ENCODE measurements around the gene CELF4.
A peak's percentile ranks its signal among the peaks of the same experiment; 100 is the strongest.

The CELF4 gene

DNA sequence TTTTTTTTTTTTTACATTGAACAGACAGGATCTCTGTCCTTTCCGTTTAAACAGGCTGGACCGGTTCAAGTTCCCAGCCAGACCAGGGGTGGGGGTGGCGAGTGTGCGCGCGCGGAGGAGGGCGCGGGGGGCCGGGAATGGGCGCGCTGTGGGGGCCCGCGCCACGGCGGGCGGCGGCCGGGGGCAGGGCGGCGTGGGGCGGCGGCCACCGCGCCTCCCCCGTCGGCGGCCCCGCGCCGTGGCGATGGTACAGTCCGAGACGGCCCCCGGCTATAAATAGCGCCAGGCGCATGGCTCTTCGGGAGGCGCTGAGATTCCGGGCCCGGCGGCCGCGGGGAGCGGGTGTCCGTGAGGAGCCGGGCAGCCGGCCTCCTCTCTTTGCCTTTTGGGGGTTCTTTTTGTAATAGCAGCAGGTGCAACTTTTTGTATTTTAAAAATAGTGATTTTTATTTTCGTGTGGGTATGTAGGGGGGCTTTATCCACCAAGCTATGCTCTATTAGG is 430 bp upstream of the CELF4 start:
- no peak overlapping the region for H4K5ac ChIP-seq (ENCODE audit: low read length)
- no peak overlapping the region for H3K23ac ChIP-seq (ENCODE audit: low read length)
- H3K9ac ChIP-seq (ENCODE audit: low read length) = no peak overlapping the region
- no peak overlapping the region for H3K56ac ChIP-seq (ENCODE audit: low read length)
- no peaks in the 10 kb centered on the region for H3K79me1 ChIP-seq (ENCODE audit: low read length)
- H4K8ac ChIP-seq (ENCODE audit: low read depth, low read length) = no peak overlapping the region
- H3K18ac ChIP-seq (ENCODE audit: low read length) = peak overlapping the region; percentile 85
- H2BK15ac ChIP-seq (replicated peaks; ENCODE audit: low read depth) = no peak overlapping the region
- DNase-seq = peak; percentile 57
- H3K4ac ChIP-seq (ENCODE audit: low read depth, low read length) = no peak overlapping the region
- peak overlapping the region; percentile 48 for H3K4me2 ChIP-seq (ENCODE audit: low read length)
- no peak overlapping the region for H2BK5ac ChIP-seq (ENCODE audit: low read length)
- H2AK5ac ChIP-seq (ENCODE audit: low read length) = no peak overlapping the region
- no peak overlapping the region for H3K27ac ChIP-seq (ENCODE audit: low read depth, low read length)
- no CpG with 5 or more reads among the region's 49 CpGs for WGBS (ENCODE audit: extremely low coverage, insufficient coverage, low lambda C conversion rate)
- no peaks in the 10 kb centered on the region for H3K36me3 ChIP-seq (ENCODE audit: control insufficient read depth, insufficient read depth, low read length)
- no peaks in the 10 kb centered on the region for H3K4me1 ChIP-seq (ENCODE audit: control insufficient read depth, low read depth, low read length)
- peaks cover 38% of the 10 kb centered on the region for H3K27me3 ChIP-seq (ENCODE audit: insufficient read depth, low read length, poor library complexity)
- H3K4me3 ChIP-seq (ENCODE audit: low read length) = no peak overlapping the region
- no peaks in the 10 kb centered on the region for H3K79me2 ChIP-seq (ENCODE audit: control insufficient read depth, insufficient read depth, low read length)
- H2BK120ac ChIP-seq (ENCODE audit: low read depth, low read length) = peak overlapping the region; percentile 90

DNA sequence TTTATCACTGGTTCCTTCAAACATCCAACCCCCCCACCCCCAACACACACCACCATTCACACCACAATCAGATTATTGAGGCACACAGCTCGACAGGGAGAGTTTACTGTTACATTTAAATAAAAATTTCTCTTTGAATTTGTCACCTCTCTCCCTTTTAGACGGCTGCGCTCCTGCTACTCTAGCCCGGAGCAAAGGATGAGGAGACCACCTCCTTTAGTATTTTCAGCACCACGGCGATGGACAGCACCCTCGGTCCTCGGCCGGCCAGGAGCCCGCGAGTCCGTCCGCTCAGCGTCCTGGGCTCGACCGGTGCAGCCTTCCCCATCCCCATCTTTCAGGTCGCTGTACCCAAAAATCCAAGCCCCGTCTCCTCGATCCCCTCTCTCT is 892 bp downstream of the CELF4 start:
- H4K8ac ChIP-seq (ENCODE audit: low read depth, low read length) = no peak overlapping the region
- peaks cover 38% of the 10 kb centered on the region for H3K27me3 ChIP-seq (ENCODE audit: insufficient read depth, low read length, poor library complexity)
- H3K56ac ChIP-seq (ENCODE audit: low read length) = no peak overlapping the region
- no peaks in the 10 kb centered on the region for H3K79me1 ChIP-seq (ENCODE audit: low read length)
- no peak overlapping the region for H3K27ac ChIP-seq (ENCODE audit: low read depth, low read length)
- H3K4me2 ChIP-seq (ENCODE audit: low read length) = peak overlapping the region; percentile 81
- no peak overlapping the region for H3K23ac ChIP-seq (ENCODE audit: low read length)
- peak; percentile 83 for DNase-seq
- no peak overlapping the region for H3K4me3 ChIP-seq (ENCODE audit: low read length)
- no peak overlapping the region for H2BK5ac ChIP-seq (ENCODE audit: low read length)
- no peak overlapping the region for H2AK5ac ChIP-seq (ENCODE audit: low read length)
- H3K79me2 ChIP-seq (ENCODE audit: control insufficient read depth, insufficient read depth, low read length) = no peaks in the 10 kb centered on the region
- no peak overlapping the region for H4K5ac ChIP-seq (ENCODE audit: low read length)
- no peak overlapping the region for H3K18ac ChIP-seq (ENCODE audit: low read length)
- no peaks in the 10 kb centered on the region for H3K4me1 ChIP-seq (ENCODE audit: control insufficient read depth, low read depth, low read length)
- H2BK15ac ChIP-seq (replicated peaks; ENCODE audit: low read depth) = no peak overlapping the region
- no peaks in the 10 kb centered on the region for H3K36me3 ChIP-seq (ENCODE audit: control insufficient read depth, insufficient read depth, low read length)
- no CpG with 5 or more reads among the region's 19 CpGs for WGBS (ENCODE audit: extremely low coverage, insufficient coverage, low lambda C conversion rate)
- no peak overlapping the region for H3K4ac ChIP-seq (ENCODE audit: low read depth, low read length)
- H3K9ac ChIP-seq (ENCODE audit: low read length) = no peak overlapping the region
- H2BK120ac ChIP-seq (ENCODE audit: low read depth, low read length) = no peak overlapping the region

DNA sequence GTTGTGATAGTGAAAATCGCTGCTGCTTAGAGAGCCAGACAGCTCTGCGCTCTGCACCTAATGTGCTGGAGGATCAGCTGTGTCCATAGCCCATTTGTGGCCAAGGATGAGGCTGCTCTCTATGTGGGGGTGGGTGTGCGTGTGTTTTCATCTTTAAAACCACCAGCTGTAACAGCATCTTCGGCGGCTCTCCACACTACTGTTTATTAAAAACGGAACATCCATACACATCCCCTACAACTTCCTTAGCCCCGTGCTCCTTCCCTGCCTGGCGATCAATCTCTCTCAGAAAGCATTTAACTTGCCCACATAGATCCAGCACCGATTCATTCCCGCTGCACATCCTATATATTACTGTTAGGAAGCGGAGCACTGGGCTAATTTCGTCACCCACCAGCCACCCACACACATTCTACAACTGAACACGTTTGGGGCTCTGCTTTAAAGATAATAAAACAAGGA is 1.6 kb downstream of the CELF4 start:
- Histone ChIP-seq H3K79me1 (ENCODE audit: low read length) (no peaks in the 10 kb centered on the region), H3K4ac (ENCODE audit: low read depth, low read length) (no peak overlapping the region), H2AK5ac (ENCODE audit: low read length) (no peak overlapping the region), H2BK5ac (ENCODE audit: low read length) (no peak overlapping the region), H3K79me2 (ENCODE audit: control insufficient read depth, insufficient read depth, low read length) (no peaks in the 10 kb centered on the region), H3K27ac (ENCODE audit: low read depth, low read length) (no peak overlapping the region), H3K18ac (ENCODE audit: low read length) (no peak overlapping the region), H3K27me3 (ENCODE audit: insufficient read depth, low read length, poor library complexity) (peaks cover 35% of the 10 kb centered on the region), H3K23ac (ENCODE audit: low read length) (no peak overlapping the region), H3K4me3 (ENCODE audit: low read length) (no peak overlapping the region), H4K5ac (ENCODE audit: low read length) (no peak overlapping the region), H3K56ac (ENCODE audit: low read length) (no peak overlapping the region), H2BK120ac (ENCODE audit: low read depth, low read length) (no peak overlapping the region), H4K8ac (ENCODE audit: low read depth, low read length) (no peak overlapping the region), H3K4me1 (ENCODE audit: control insufficient read depth, low read depth, low read length) (no peaks in the 10 kb centered on the region), H2BK15ac (replicated peaks; ENCODE audit: low read depth) (no peak overlapping the region), H3K36me3 (ENCODE audit: control insufficient read depth, insufficient read depth, low read length) (no peaks in the 10 kb centered on the region), H3K4me2 (ENCODE audit: low read length) (no peak overlapping the region), H3K9ac (ENCODE audit: low read length) (no peak overlapping the region)
- DNase-seq = no peak
- no CpG with 5 or more reads among the region's 13 CpGs for WGBS (ENCODE audit: extremely low coverage, insufficient coverage, low lambda C conversion rate)

DNA sequence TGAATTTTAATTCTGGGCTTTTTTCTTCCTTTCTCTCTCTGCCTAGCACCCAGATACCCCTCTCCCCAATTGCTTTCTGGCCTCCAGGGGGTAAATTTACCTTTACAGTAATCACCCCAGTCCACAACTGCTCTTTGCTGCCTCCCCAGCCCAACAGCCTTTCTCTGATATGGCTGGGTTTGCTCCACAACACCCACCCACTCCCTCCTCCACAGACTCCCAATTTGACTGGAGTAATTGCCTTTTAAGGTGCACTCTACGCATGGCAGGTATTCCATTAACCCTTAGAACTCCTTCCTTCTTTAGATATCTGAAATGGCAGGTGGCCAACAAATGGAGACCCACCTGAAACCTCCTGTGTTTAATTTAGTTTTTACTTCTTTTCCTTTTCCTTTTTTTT is 3.6 kb downstream of the CELF4 start:
- Histone ChIP-seq H3K4ac (ENCODE audit: low read depth, low read length) (no peak overlapping the region), H3K79me1 (ENCODE audit: low read length) (no peaks in the 10 kb centered on the region), H4K5ac (ENCODE audit: low read length) (no peak overlapping the region), H3K9ac (ENCODE audit: low read length) (no peak overlapping the region), H3K18ac (ENCODE audit: low read length) (no peak overlapping the region), H2BK120ac (ENCODE audit: low read depth, low read length) (no peak overlapping the region), H3K27ac (ENCODE audit: low read depth, low read length) (no peak overlapping the region), H4K8ac (ENCODE audit: low read depth, low read length) (no peak overlapping the region), H3K4me3 (ENCODE audit: low read length) (no peak overlapping the region), H3K79me2 (ENCODE audit: control insufficient read depth, insufficient read depth, low read length) (no peaks in the 10 kb centered on the region), H3K23ac (ENCODE audit: low read length) (no peak overlapping the region), H2AK5ac (ENCODE audit: low read length) (no peak overlapping the region), H2BK5ac (ENCODE audit: low read length) (no peak overlapping the region), H3K27me3 (ENCODE audit: insufficient read depth, low read length, poor library complexity) (peaks cover 16% of the 10 kb centered on the region), H3K4me1 (ENCODE audit: control insufficient read depth, low read depth, low read length) (no peaks in the 10 kb centered on the region), H3K36me3 (ENCODE audit: control insufficient read depth, insufficient read depth, low read length) (no peaks in the 10 kb centered on the region), H2BK15ac (replicated peaks; ENCODE audit: low read depth) (no peak overlapping the region), H3K56ac (ENCODE audit: low read length) (no peak overlapping the region), H3K4me2 (ENCODE audit: low read length) (no peak overlapping the region)
- DNase-seq = no peak
- WGBS (ENCODE audit: extremely low coverage, insufficient coverage, low lambda C conversion rate) = no CpG with 5 or more reads among the region's 1 CpG

DNA sequence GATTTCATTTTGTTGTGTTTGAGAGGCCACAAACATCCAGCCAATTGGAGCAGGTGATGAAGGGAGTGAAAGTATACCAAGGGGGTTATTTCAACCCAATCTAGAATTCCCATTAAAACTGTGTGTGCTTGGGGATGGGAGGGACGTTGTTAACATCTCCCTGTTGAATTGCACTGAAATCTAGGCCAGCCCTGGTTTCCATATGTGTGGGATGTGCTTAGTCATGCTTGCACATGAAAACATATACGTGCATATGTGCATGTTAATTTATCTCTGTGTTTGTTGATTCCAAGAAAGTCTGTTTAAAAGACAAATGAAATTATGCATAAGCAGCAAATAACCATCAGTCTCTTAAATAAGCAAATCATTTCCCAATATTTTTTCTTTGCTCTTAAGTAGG is 5.6 kb downstream of the CELF4 start:
- WGBS (ENCODE audit: extremely low coverage, insufficient coverage, low lambda C conversion rate) = no CpG with 5 or more reads among the region's 2 CpGs
- H3K79me2 ChIP-seq (ENCODE audit: control insufficient read depth, insufficient read depth, low read length) = no peaks in the 10 kb centered on the region
- no peak overlapping the region for H2BK5ac ChIP-seq (ENCODE audit: low read length)
- H3K9ac ChIP-seq (ENCODE audit: low read length) = no peak overlapping the region
- no peak overlapping the region for H4K8ac ChIP-seq (ENCODE audit: low read depth, low read length)
- H3K79me1 ChIP-seq (ENCODE audit: low read length) = no peaks in the 10 kb centered on the region
- H3K27me3 ChIP-seq (ENCODE audit: insufficient read depth, low read length, poor library complexity) = peaks cover 11% of the 10 kb centered on the region
- H2BK15ac ChIP-seq (replicated peaks; ENCODE audit: low read depth) = no peak overlapping the region
- H3K27ac ChIP-seq (ENCODE audit: low read depth, low read length) = no peak overlapping the region
- no peak overlapping the region for H2AK5ac ChIP-seq (ENCODE audit: low read length)
- no peak overlapping the region for H3K4ac ChIP-seq (ENCODE audit: low read depth, low read length)
- no peak for DNase-seq
- no peak overlapping the region for H3K56ac ChIP-seq (ENCODE audit: low read length)
- no peak overlapping the region for H4K5ac ChIP-seq (ENCODE audit: low read length)
- H3K36me3 ChIP-seq (ENCODE audit: control insufficient read depth, insufficient read depth, low read length) = no peaks in the 10 kb centered on the region
- H3K4me3 ChIP-seq (ENCODE audit: low read length) = no peak overlapping the region
- H3K4me1 ChIP-seq (ENCODE audit: control insufficient read depth, low read depth, low read length) = no peaks in the 10 kb centered on the region
- H3K23ac ChIP-seq (ENCODE audit: low read length) = no peak overlapping the region
- H2BK120ac ChIP-seq (ENCODE audit: low read depth, low read length) = no peak overlapping the region
- H3K4me2 ChIP-seq (ENCODE audit: low read length) = no peak overlapping the region
- no peak overlapping the region for H3K18ac ChIP-seq (ENCODE audit: low read length)

DNA sequence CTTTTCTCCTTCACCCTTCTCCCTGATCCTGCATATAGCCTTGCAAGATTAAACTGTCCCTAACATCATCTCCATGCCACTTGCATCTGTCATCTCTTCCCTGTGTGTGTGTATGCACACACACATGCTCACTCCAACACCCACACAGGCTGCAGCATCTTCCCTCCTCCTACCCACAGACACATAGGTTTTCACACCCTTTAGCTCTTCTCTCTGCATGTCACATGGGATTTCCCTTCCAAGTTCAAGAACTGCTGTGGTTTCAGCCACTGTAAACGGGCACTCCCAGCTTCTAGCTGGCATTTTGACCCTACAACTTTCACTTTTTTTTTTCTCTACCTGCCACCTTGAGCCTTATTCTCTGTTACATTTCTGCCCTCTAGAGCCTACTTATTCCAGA is 6.4 kb downstream of the CELF4 start:
- Histone ChIP-seq H3K27me3 (ENCODE audit: insufficient read depth, low read length, poor library complexity) (peaks cover 6% of the 10 kb centered on the region), H2BK120ac (ENCODE audit: low read depth, low read length) (no peak overlapping the region), H3K4me2 (ENCODE audit: low read length) (no peak overlapping the region), H3K79me2 (ENCODE audit: control insufficient read depth, insufficient read depth, low read length) (no peaks in the 10 kb centered on the region), H3K4ac (ENCODE audit: low read depth, low read length) (no peak overlapping the region), H2BK5ac (ENCODE audit: low read length) (no peak overlapping the region), H2BK15ac (replicated peaks; ENCODE audit: low read depth) (no peak overlapping the region), H3K79me1 (ENCODE audit: low read length) (no peaks in the 10 kb centered on the region), H3K4me1 (ENCODE audit: control insufficient read depth, low read depth, low read length) (no peaks in the 10 kb centered on the region), H3K4me3 (ENCODE audit: low read length) (no peak overlapping the region), H3K56ac (ENCODE audit: low read length) (no peak overlapping the region), H3K23ac (ENCODE audit: low read length) (no peak overlapping the region), H3K18ac (ENCODE audit: low read length) (no peak overlapping the region), H3K36me3 (ENCODE audit: control insufficient read depth, insufficient read depth, low read length) (no peaks in the 10 kb centered on the region), H3K27ac (ENCODE audit: low read depth, low read length) (no peak overlapping the region), H4K5ac (ENCODE audit: low read length) (no peak overlapping the region), H2AK5ac (ENCODE audit: low read length) (no peak overlapping the region), H3K9ac (ENCODE audit: low read length) (no peak overlapping the region), H4K8ac (ENCODE audit: low read depth, low read length) (no peak overlapping the region)
- WGBS (ENCODE audit: extremely low coverage, insufficient coverage, low lambda C conversion rate) = no CpG with 5 or more reads among the region's 1 CpG
- DNase-seq = no peak
